Ovary (tissue), 3 donors: ENCODE data around the gene ITGA6.

Experiments used
- POLR2A ChIP-seq: fragments of 450-650 bp; IDR thresholded peaks from one replicate; pipeline ENCODE4 v1.6.1; 2017; ENCODE audit warnings: antibody characterized with exemption, mild to moderate bottlenecking, moderate library complexity
- TF ChIP-seq, protein P1 (sequence below), 3 donors: fragments of 450-650 bp in 2 of 3; fragments of 200-600 bp in 1 of 3; IDR thresholded peaks; one replicate each; pipeline versions ENCODE4 v1.5.1 to v1.8.0; 2016 to 2022; ENCODE audit warnings: antibody characterized with exemption in 3 of 3, mild to moderate bottlenecking in 1 of 3
- donor health status: DM: no; HTN: no; CAD: no.

DNA sequence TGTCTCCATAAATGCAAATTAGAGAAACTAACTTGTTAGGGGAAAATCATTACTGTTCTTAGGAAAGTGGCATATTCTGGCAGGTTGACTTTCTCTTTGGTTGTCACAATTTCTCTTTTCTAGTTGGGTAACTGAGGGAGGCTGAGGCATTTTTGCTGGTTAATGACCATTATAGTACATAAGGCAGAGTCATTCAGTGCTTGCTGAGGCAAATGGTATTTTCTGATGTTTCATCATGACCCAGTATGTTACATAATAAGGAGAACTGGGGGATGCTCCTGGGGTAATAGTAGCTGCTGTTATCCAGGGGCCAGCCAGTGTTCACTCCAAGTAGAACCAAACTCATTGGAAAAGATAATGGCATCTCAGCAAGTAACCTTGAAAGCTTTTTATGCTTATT lies 62.3 kb downstream of the ITGA6 start:
- TF ChIP-seq, protein P1, sequence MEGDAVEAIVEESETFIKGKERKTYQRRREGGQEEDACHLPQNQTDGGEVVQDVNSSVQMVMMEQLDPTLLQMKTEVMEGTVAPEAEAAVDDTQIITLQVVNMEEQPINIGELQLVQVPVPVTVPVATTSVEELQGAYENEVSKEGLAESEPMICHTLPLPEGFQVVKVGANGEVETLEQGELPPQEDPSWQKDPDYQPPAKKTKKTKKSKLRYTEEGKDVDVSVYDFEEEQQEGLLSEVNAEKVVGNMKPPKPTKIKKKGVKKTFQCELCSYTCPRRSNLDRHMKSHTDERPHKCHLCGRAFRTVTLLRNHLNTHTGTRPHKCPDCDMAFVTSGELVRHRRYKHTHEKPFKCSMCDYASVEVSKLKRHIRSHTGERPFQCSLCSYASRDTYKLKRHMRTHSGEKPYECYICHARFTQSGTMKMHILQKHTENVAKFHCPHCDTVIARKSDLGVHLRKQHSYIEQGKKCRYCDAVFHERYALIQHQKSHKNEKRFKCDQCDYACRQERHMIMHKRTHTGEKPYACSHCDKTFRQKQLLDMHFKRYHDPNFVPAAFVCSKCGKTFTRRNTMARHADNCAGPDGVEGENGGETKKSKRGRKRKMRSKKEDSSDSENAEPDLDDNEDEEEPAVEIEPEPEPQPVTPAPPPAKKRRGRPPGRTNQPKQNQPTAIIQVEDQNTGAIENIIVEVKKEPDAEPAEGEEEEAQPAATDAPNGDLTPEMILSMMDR (IDR thresholded peaks at IDR 0.05) = no peak
- TF ChIP-seq POLR2A = no peak
